Transverse colon (tissue), 4 donors: ENCODE results near the gene PNMA1. TPM values are rescaled to one million over a fixed set of nuclear protein-coding genes. Genes with fewer than 3 reads are reported as not detected.

ENCODE experiments used
- DNase-seq: peaks from one replicate; pipeline ENCODE4 v3.0.0-alpha.2; 2019
- H3K27ac ChIP-seq, 4 donors: fragments of 200-600 bp; sonication (generic); 2 replicates each; pipeline ENCODE4 v1.5.1; 2016 to 2018; ENCODE audit warnings: inconsistent platforms in 4 of 4
- H3K27me3 ChIP-seq: fragments of 200-600 bp; sonication (generic); 2 replicates; pipeline ENCODE4 v1.5.1; 2017; ENCODE audit warnings: inconsistent platforms
- H3K36me3 ChIP-seq, 4 donors: fragments of 200-600 bp; sonication (generic); 2 replicates each; pipeline ENCODE4 v1.5.1; 2017 to 2019; ENCODE audit warnings: inconsistent platforms in 4 of 4
- H3K4me1 ChIP-seq, 4 donors: fragments of 200-600 bp; sonication (generic); 2 replicates each; pipeline ENCODE4 v1.5.1; 2017 to 2020; ENCODE audit warnings: inconsistent platforms in 4 of 4
- H3K4me3 ChIP-seq, 4 donors: fragments of 200-600 bp; sonication (generic); 1 replicate in 1 of 4; 2 replicates in 3 of 4; pipeline versions ENCODE4 v1.5.1 to v1.6.1; 2017 to 2019; ENCODE audit warnings: inconsistent platforms in 4 of 4
- H3K9me3 ChIP-seq, 2 donors: fragments of 200-600 bp; sonication (generic); 2 replicates each; pipeline ENCODE4 v1.5.1; 2017 to 2019; ENCODE audit warnings: inconsistent platforms in 2 of 2
- CTCF ChIP-seq, 5 experiments: fragments of 200-600 bp in 3 of 5; fragments of 450-650 bp in 2 of 5; sonication (generic) in 3 of 5; IDR thresholded peaks; 1 replicate in 2 of 5; 2 replicates in 3 of 5; pipeline ENCODE4 v1.5.1; 2016 to 2017; ENCODE audit warnings: antibody characterized with exemption in 5 of 5, inconsistent platforms in 3 of 5, mild to moderate bottlenecking in 2 of 5, moderate library complexity in 1 of 5
- EP300 ChIP-seq: sonication (generic); formaldehyde crosslinking; IDR thresholded peaks from one replicate; pipeline ENCODE4 v1.6.1; 2017; ENCODE audit warnings: antibody characterized with exemption, low read depth
- POLR2A ChIP-seq: fragments of 450-650 bp; IDR thresholded peaks from one replicate; pipeline ENCODE4 v1.6.1; 2016; ENCODE audit warnings: antibody characterized with exemption, mild to moderate bottlenecking, moderate library complexity
- POLR2AphosphoS5 ChIP-seq, 3 donors: sonication (generic); formaldehyde crosslinking; IDR thresholded peaks; one replicate each; pipeline ENCODE4 v1.6.1; 2016; ENCODE audit warnings: antibody characterized with exemption in 3 of 3
- WGBS, 2 donors: methylation state at CpG; one replicate each; pipeline ENCODE4 v1.1.5; 2018; ENCODE audit warnings: low coverage in 1 of 2; 5-methylcytosine and 5-hydroxymethylcytosine counted together
- in situ Hi-C, 4 donors: fragments of 200-750 bp; cut with MboI; loops; one replicate each; pipeline versions ENCODE4 v1.15.0 to v1.15.1; 2017; ENCODE audit warnings: low sequenced_read_pairs in 3 of 4, low pct_ligation_motif_present in 1 of 4, low pct_unique_long_range_greater_than_20kb in 1 of 4
- intact Hi-C: fragments of 100-400 bp; cut with DNase I; formaldehyde crosslinking; loops from one replicate; pipeline ENCODE4 v1.15.1; 2023; ENCODE audit warnings: low total_unique reads
- total RNA-seq, 4 donors: library from RNA; depleted of rRNA; stranded (reverse); fragments of >200 nt; gene quantifications; one replicate each; pipeline ENCODE4 v1.1.0, GENCODE V29; 2016

PNMA1 gene
- total RNA-seq, 4 donors from 2014 or later = 12.7 to 22.1 (median 12.7) TPM

- H3K27me3 ChIP-seq = no peaks in the 10 kb centered on the region
- 20 to 28% methylated on average over 1 to 7 of the region's 7 CpGs for WGBS, 2 donors
- peak; percentile 20 to 45 (median 34) for TF ChIP-seq POLR2AphosphoS5 (IDR thresholded peaks at IDR 0.05)
- no peak for TF ChIP-seq EP300
- TF ChIP-seq POLR2A = no peak
- peak; percentile 19 to 67 (median 28) for TF ChIP-seq CTCF (IDR thresholded peaks at IDR 0.05)
- peak; percentile 81 for DNase-seq
- H3K36me3 ChIP-seq = no peaks in the 10 kb centered on the region
- H3K27ac ChIP-seq = peak overlapping the region; percentile 99 to 100 (median 100)
- intact Hi-C loops (no loop called here), in situ Hi-C loops (no loop called here)
- peaks cover 92 to 100% (median 99%) of the 10 kb centered on the region in 4 donors for H3K4me1 ChIP-seq
- peak overlapping the region in 1 of 4 donors; percentile 27 for H3K4me3 ChIP-seq
- no peaks in the 10 kb centered on the region for H3K9me3 ChIP-seq
Observed at GRCh38 chr14:73752297-73752992, 38.3 kb upstream of the PNMA1 start.

GRCh38 chr14:73751157-73751691 is 37.0 kb upstream of the PNMA1 start:
- DNase-seq = peak; percentile 40
- Histone ChIP-seq H3K9me3 (no peaks in the 10 kb centered on the region), H3K27ac (peak overlapping the region; percentile 99 to 100 (median 100)), H3K4me1 (peaks cover 93 to 100% (median 99%) of the 10 kb centered on the region in 4 donors), H3K36me3 (no peaks in the 10 kb centered on the region), H3K27me3 (no peaks in the 10 kb centered on the region), H3K4me3 (no peak overlapping the region)
- intact Hi-C loops (no loop called here), in situ Hi-C loops (no loop called here)
- WGBS, 2 donors = 24% methylated on average over 7 of the region's 7 CpGs; no CpG with 5 or more reads in 1 of the 2 donors
- no peak for TF ChIP-seq CTCF (IDR thresholded peaks at IDR 0.05)
- no peak for TF ChIP-seq EP300
- TF ChIP-seq POLR2A = no peak
- no peak for TF ChIP-seq POLR2AphosphoS5 (IDR thresholded peaks at IDR 0.05)

GRCh38 chr14:73750531-73750901 is 36.3 kb upstream of the PNMA1 start:
- intact Hi-C loops (no loop called here), in situ Hi-C loops (no loop called here)
- Histone ChIP-seq H3K36me3 (no peaks in the 10 kb centered on the region), H3K27me3 (no peaks in the 10 kb centered on the region), H3K9me3 (no peaks in the 10 kb centered on the region), H3K27ac (peak overlapping the region; percentile 99 to 100 (median 100)), H3K4me3 (no peak overlapping the region), H3K4me1 (peaks cover 93 to 100% (median 99%) of the 10 kb centered on the region in 4 donors)
- WGBS, 2 donors = 27% methylated on average over 3 of the region's 3 CpGs; no CpG with 5 or more reads in 1 of the 2 donors
- no peak for DNase-seq
- no peak for TF ChIP-seq EP300
- TF ChIP-seq POLR2A = no peak
- TF ChIP-seq POLR2AphosphoS5 (IDR thresholded peaks at IDR 0.05) = no peak
- no peak for TF ChIP-seq CTCF (IDR thresholded peaks at IDR 0.05)

GRCh38 chr14:73749706-73750530 is 35.7 kb upstream of the PNMA1 start:
- TF ChIP-seq EP300 (no peak), CTCF (IDR thresholded peaks at IDR 0.05) (no peak)
- intact Hi-C loops (no loop called here), in situ Hi-C loops (no loop called here)
- Histone ChIP-seq H3K27ac (peak overlapping the region; percentile 99 to 100 (median 100)), H3K4me1 (peaks cover 93 to 100% (median 99%) of the 10 kb centered on the region in 4 donors), H3K9me3 (no peaks in the 10 kb centered on the region), H3K4me3 (no peak overlapping the region), H3K27me3 (no peaks in the 10 kb centered on the region), H3K36me3 (no peaks in the 10 kb centered on the region)
- no peak for DNase-seq
- 42 to 53% methylated on average over 5 to 11 of the region's 11 CpGs for WGBS, 2 donors
